ENCODE data around the gene MCRIP2.

DNA sequence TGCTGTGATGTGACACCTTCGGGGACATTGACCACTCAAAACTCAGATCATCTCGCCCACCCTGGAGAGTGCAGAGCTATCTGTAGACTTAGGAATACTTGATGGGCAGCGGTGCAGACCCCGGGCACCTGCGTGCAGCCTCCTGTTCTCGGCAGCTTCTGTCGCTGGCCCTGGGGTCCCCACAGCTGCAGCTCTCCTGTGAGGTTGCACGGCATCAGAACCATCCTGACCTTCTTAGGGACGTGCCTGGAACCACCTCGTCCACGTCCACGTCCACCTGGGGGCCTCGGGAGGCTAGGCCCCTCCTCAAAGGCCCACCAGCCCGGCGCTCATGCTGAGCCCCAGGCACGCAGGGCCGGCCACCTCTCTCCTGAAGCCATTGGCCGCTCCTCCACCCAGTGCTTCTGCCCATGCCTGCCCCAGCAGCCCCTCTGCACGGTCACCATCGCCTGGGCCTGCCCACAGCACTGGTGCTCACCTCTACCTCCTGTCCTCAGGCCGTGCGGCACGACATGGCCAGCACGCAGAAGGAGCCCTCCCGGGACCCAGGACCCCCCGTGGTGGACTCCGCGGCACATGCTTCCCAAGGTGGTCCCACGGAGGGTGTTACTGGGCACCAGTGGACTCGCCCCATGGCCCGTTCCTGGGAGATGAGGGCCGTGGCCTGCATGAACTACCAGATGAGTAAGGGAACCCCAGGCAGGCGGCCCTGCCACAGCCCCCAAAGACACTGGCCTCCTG, 13.1 kb upstream of the MCRIP2 start:
- no peak for TF ChIP-seq POLR2A (IDR thresholded peaks at IDR 0.05)
- TF ChIP-seq, protein P1, sequence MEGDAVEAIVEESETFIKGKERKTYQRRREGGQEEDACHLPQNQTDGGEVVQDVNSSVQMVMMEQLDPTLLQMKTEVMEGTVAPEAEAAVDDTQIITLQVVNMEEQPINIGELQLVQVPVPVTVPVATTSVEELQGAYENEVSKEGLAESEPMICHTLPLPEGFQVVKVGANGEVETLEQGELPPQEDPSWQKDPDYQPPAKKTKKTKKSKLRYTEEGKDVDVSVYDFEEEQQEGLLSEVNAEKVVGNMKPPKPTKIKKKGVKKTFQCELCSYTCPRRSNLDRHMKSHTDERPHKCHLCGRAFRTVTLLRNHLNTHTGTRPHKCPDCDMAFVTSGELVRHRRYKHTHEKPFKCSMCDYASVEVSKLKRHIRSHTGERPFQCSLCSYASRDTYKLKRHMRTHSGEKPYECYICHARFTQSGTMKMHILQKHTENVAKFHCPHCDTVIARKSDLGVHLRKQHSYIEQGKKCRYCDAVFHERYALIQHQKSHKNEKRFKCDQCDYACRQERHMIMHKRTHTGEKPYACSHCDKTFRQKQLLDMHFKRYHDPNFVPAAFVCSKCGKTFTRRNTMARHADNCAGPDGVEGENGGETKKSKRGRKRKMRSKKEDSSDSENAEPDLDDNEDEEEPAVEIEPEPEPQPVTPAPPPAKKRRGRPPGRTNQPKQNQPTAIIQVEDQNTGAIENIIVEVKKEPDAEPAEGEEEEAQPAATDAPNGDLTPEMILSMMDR (IDR thresholded peaks at IDR 0.05): no peak

Measured in right lobe of liver (tissue), 4 donors.